ENCODE results near the gene ARHGAP26. TPM values are rescaled to one million over a fixed set of nuclear protein-coding genes. Genes with fewer than 3 reads are reported as not detected.

ARHGAP26 gene
- total and polyA plus RNA-seq, 5 donors from 2014 or later: 2.8 to 40.5 (median 5.4) TPM

GRCh38 chr5:143031781-143032580 lies 261.8 kb downstream of the ARHGAP26 start:
- Mint-ChIP-seq H3K36me3 (peaks cover 4% of the 10 kb centered on the region), H3K4me1 (peaks cover 11 to 30% (median 18%) of the 10 kb centered on the region in 4 donors), H3K27ac (peak overlapping the region in 2 of 3 donors; percentile 50 to 78), H3K9me3 (peaks cover 0 to 1% (median 0%) of the 10 kb centered on the region in 7 donors), H3K4me3 (no peak overlapping the region), H3K27me3 (no peaks in the 10 kb centered on the region)
- Histone ChIP-seq H3K27ac (ENCODE audit: insufficient read depth, low read length, poor library complexity, severe bottlenecking) (no peak overlapping the region), H3K4me3 (ENCODE audit: low read depth, low read length) (no peak overlapping the region), H3K36me3 (ENCODE audit: control insufficient read depth, insufficient read depth, low read length) (no peaks in the 10 kb centered on the region), H3K9me3 (ENCODE audit: control insufficient read depth in 2 of 2, low read length in 2 of 2) (no peaks in the 10 kb centered on the region), H3K27me3 (ENCODE audit: control insufficient read depth, insufficient read depth, low read length) (no peaks in the 10 kb centered on the region), H3K4me1 (ENCODE audit: control insufficient read depth, insufficient read depth, low read length, poor library complexity, severe bottlenecking) (peaks cover 15% of the 10 kb centered on the region)
- ATAC-seq (ENCODE audit: low read depth in 2 of 2) (no peak), DNase-seq (no peak)

- no peaks in the 10 kb centered on the region for H3K27me3 ChIP-seq (ENCODE audit: control insufficient read depth, insufficient read depth, low read length)
- H3K27ac ChIP-seq (ENCODE audit: insufficient read depth, low read length, poor library complexity, severe bottlenecking): no peak overlapping the region
- Mint-ChIP-seq H3K9me3 (peaks cover 0 to 1% (median 0%) of the 10 kb centered on the region in 7 donors), H3K27me3 (no peaks in the 10 kb centered on the region), H3K4me3 (no peak overlapping the region), H3K27ac (no peak overlapping the region), H3K4me1 (peaks cover 11 to 30% (median 18%) of the 10 kb centered on the region in 4 donors), H3K36me3 (peaks cover 4% of the 10 kb centered on the region)
- no peak for DNase-seq
- no peaks in the 10 kb centered on the region for H3K9me3 ChIP-seq (ENCODE audit: control insufficient read depth in 2 of 2, low read length in 2 of 2)
- no peak overlapping the region for H3K4me3 ChIP-seq (ENCODE audit: low read depth, low read length)
- H3K36me3 ChIP-seq (ENCODE audit: control insufficient read depth, insufficient read depth, low read length): no peaks in the 10 kb centered on the region
- no peak for ATAC-seq (ENCODE audit: low read depth in 2 of 2)
- H3K4me1 ChIP-seq (ENCODE audit: control insufficient read depth, insufficient read depth, low read length, poor library complexity, severe bottlenecking): peaks cover 15% of the 10 kb centered on the region
Measured at GRCh38 chr5:143032581-143032836, 262.3 kb downstream of the ARHGAP26 start.

GRCh38 chr5:143033535-143034250 lies 263.5 kb downstream of the ARHGAP26 start:
- Mint-ChIP-seq H3K4me3 (no peak overlapping the region), H3K27me3 (no peaks in the 10 kb centered on the region), H3K27ac (no peak overlapping the region), H3K36me3 (peaks cover 9% of the 10 kb centered on the region), H3K4me1 (peaks cover 11 to 32% (median 18%) of the 10 kb centered on the region in 4 donors), H3K9me3 (peaks cover 0 to 1% (median 0%) of the 10 kb centered on the region in 7 donors)
- Histone ChIP-seq H3K4me1 (ENCODE audit: control insufficient read depth, insufficient read depth, low read length, poor library complexity, severe bottlenecking) (peaks cover 15% of the 10 kb centered on the region), H3K4me3 (ENCODE audit: low read depth, low read length) (no peak overlapping the region), H3K27me3 (ENCODE audit: control insufficient read depth, insufficient read depth, low read length) (no peaks in the 10 kb centered on the region), H3K9me3 (ENCODE audit: control insufficient read depth in 2 of 2, low read length in 2 of 2) (no peaks in the 10 kb centered on the region), H3K27ac (ENCODE audit: insufficient read depth, low read length, poor library complexity, severe bottlenecking) (no peak overlapping the region), H3K36me3 (ENCODE audit: control insufficient read depth, insufficient read depth, low read length) (no peaks in the 10 kb centered on the region)
- ATAC-seq (ENCODE audit: low read depth in 2 of 2): no peak
- no peak for DNase-seq

- peaks cover 22% of the 10 kb centered on the region for H3K36me3 Mint-ChIP-seq
- H3K4me3 Mint-ChIP-seq: no peak overlapping the region
- Histone ChIP-seq H3K27me3 (ENCODE audit: control insufficient read depth, insufficient read depth, low read length) (no peaks in the 10 kb centered on the region), H3K4me1 (ENCODE audit: control insufficient read depth, insufficient read depth, low read length, poor library complexity, severe bottlenecking) (peaks cover under 1% of the 10 kb centered on the region), H3K9me3 (ENCODE audit: control insufficient read depth in 2 of 2, low read length in 2 of 2) (no peaks in the 10 kb centered on the region), H3K27ac (ENCODE audit: insufficient read depth, low read length, poor library complexity, severe bottlenecking) (no peak overlapping the region), H3K36me3 (ENCODE audit: control insufficient read depth, insufficient read depth, low read length) (no peaks in the 10 kb centered on the region), H3K4me3 (ENCODE audit: low read depth, low read length) (no peak overlapping the region)
- H3K9me3 Mint-ChIP-seq: peaks cover 0 to 1% (median 0%) of the 10 kb centered on the region in 7 donors
- ATAC-seq (ENCODE audit: low read depth in 2 of 2) (no peak), DNase-seq (no peak)
- no peak overlapping the region for H3K27ac Mint-ChIP-seq
- H3K27me3 Mint-ChIP-seq: no peaks in the 10 kb centered on the region
- peaks cover 0 to 12% (median 5%) of the 10 kb centered on the region in 4 donors for H3K4me1 Mint-ChIP-seq
Measured at GRCh38 chr5:143036146-143036927, 266.2 kb downstream of the ARHGAP26 start.

- no peak overlapping the region for H3K4me3 Mint-ChIP-seq
- Histone ChIP-seq H3K27me3 (ENCODE audit: control insufficient read depth, insufficient read depth, low read length) (no peaks in the 10 kb centered on the region), H3K36me3 (ENCODE audit: control insufficient read depth, insufficient read depth, low read length) (peaks cover 3% of the 10 kb centered on the region), H3K27ac (ENCODE audit: insufficient read depth, low read length, poor library complexity, severe bottlenecking) (no peak overlapping the region), H3K4me3 (ENCODE audit: low read depth, low read length) (no peak overlapping the region), H3K9me3 (ENCODE audit: control insufficient read depth in 2 of 2, low read length in 2 of 2) (no peaks in the 10 kb centered on the region), H3K4me1 (ENCODE audit: control insufficient read depth, insufficient read depth, low read length, poor library complexity, severe bottlenecking) (no peaks in the 10 kb centered on the region)
- H3K27ac Mint-ChIP-seq: peak overlapping the region in 1 of 3 donors; percentile 37
- no peak for DNase-seq
- H3K36me3 Mint-ChIP-seq: peaks cover 24% of the 10 kb centered on the region
- peaks cover 0 to 1% (median 0%) of the 10 kb centered on the region in 7 donors for H3K9me3 Mint-ChIP-seq
- no peak for ATAC-seq (ENCODE audit: low read depth in 2 of 2)
- H3K4me1 Mint-ChIP-seq: peaks cover 0 to 6% (median 5%) of the 10 kb centered on the region in 4 donors
- H3K27me3 Mint-ChIP-seq: no peaks in the 10 kb centered on the region
Measured at GRCh38 chr5:143037071-143037470, 266.9 kb downstream of the ARHGAP26 start.

GRCh38 chr5:143037708-143038107 lies 267.5 kb downstream of the ARHGAP26 start:
- Histone ChIP-seq H3K9me3 (ENCODE audit: control insufficient read depth in 2 of 2, low read length in 2 of 2) (no peaks in the 10 kb centered on the region), H3K27me3 (ENCODE audit: control insufficient read depth, insufficient read depth, low read length) (no peaks in the 10 kb centered on the region), H3K36me3 (ENCODE audit: control insufficient read depth, insufficient read depth, low read length) (peaks cover 6% of the 10 kb centered on the region), H3K4me1 (ENCODE audit: control insufficient read depth, insufficient read depth, low read length, poor library complexity, severe bottlenecking) (no peaks in the 10 kb centered on the region), H3K4me3 (ENCODE audit: low read depth, low read length) (no peak overlapping the region), H3K27ac (ENCODE audit: insufficient read depth, low read length, poor library complexity, severe bottlenecking) (no peak overlapping the region)
- H3K9me3 Mint-ChIP-seq: peaks cover 0 to 1% (median 0%) of the 10 kb centered on the region in 7 donors
- H3K4me3 Mint-ChIP-seq: no peak overlapping the region
- H3K27me3 Mint-ChIP-seq: no peaks in the 10 kb centered on the region
- ATAC-seq (ENCODE audit: low read depth in 2 of 2) (no peak), DNase-seq (no peak)
- H3K4me1 Mint-ChIP-seq: peaks cover 0 to 6% (median 5%) of the 10 kb centered on the region in 4 donors
- H3K36me3 Mint-ChIP-seq: peaks cover 30% of the 10 kb centered on the region
- no peak overlapping the region for H3K27ac Mint-ChIP-seq

- Histone ChIP-seq H3K27me3 (ENCODE audit: control insufficient read depth, insufficient read depth, low read length) (no peaks in the 10 kb centered on the region), H3K9me3 (ENCODE audit: control insufficient read depth in 2 of 2, low read length in 2 of 2) (no peaks in the 10 kb centered on the region), H3K27ac (ENCODE audit: insufficient read depth, low read length, poor library complexity, severe bottlenecking) (no peak overlapping the region), H3K36me3 (ENCODE audit: control insufficient read depth, insufficient read depth, low read length) (peaks cover 6% of the 10 kb centered on the region), H3K4me1 (ENCODE audit: control insufficient read depth, insufficient read depth, low read length, poor library complexity, severe bottlenecking) (no peaks in the 10 kb centered on the region), H3K4me3 (ENCODE audit: low read depth, low read length) (no peak overlapping the region)
- H3K36me3 Mint-ChIP-seq: peaks cover 55% of the 10 kb centered on the region
- no peak overlapping the region for H3K4me3 Mint-ChIP-seq
- ATAC-seq (ENCODE audit: low read depth in 2 of 2) (no peak), DNase-seq (no peak)
- peaks cover 0 to 6% (median 5%) of the 10 kb centered on the region in 4 donors for H3K4me1 Mint-ChIP-seq
- H3K27me3 Mint-ChIP-seq: no peaks in the 10 kb centered on the region
- H3K9me3 Mint-ChIP-seq: peaks cover 0 to 1% (median 0%) of the 10 kb centered on the region in 7 donors
- no peak overlapping the region for H3K27ac Mint-ChIP-seq
Measured at GRCh38 chr5:143040622-143041021, 270.4 kb downstream of the ARHGAP26 start.
